Heart left ventricle (tissue), 16 donors: Measurements from ENCODE around the gene OPCML. TPM values are rescaled to one million over a fixed set of nuclear protein-coding genes. Genes with fewer than 3 reads are reported as not detected.

Source experiments
- ATAC-seq, 4 donors: fragments of 200-7000 bp; cut with Tn5 transposase; one replicate each; pipeline ENCODE4 v1.9.1; 2020 to 2022; ENCODE audit warnings: moderate library complexity in 4 of 4, mild to moderate bottlenecking in 3 of 4, moderate number of reproducible peaks in 1 of 4
- DNase-seq, 5 donors: peaks; one replicate each; pipeline ENCODE4 v3.0.0-alpha.2; 2020
- H3K27ac ChIP-seq, 12 donors: fragments of 200-600 bp; sonication (generic) in 4 of 12; one replicate each; pipeline versions ENCODE4 v1.5.0 to v1.8.0; 2016 to 2022; ENCODE audit warnings: mild to moderate bottlenecking in 2 of 12
- H3K27me3 ChIP-seq, 9 donors: fragments of 200-600 bp; sonication (generic) in 2 of 9; one replicate each; pipeline versions ENCODE4 v1.5.1 to v1.8.0; 2016 to 2022; ENCODE audit warnings: mild to moderate bottlenecking in 3 of 9
- H3K36me3 ChIP-seq, 9 donors: fragments of 200-600 bp; sonication (generic) in 2 of 9; one replicate each; pipeline versions ENCODE4 v1.5.0 to v1.8.0; 2018 to 2022; ENCODE audit warnings: mild to moderate bottlenecking in 2 of 9
- H3K4me1 ChIP-seq, 12 donors: fragments of 200-600 bp; sonication (generic) in 4 of 12; one replicate each; pipeline versions ENCODE4 v1.5.0 to v1.8.0; 2016 to 2022; ENCODE audit warnings: mild to moderate bottlenecking in 3 of 12
- H3K4me3 ChIP-seq, 12 donors: fragments of 200-600 bp; sonication (generic) in 4 of 12; one replicate each; pipeline versions ENCODE4 v1.5.0 to v1.8.0; 2017 to 2022; ENCODE audit warnings: mild to moderate bottlenecking in 9 of 12, moderate library complexity in 4 of 12
- H3K9me3 ChIP-seq, 12 donors: fragments of 200-600 bp; sonication (generic) in 4 of 12; one replicate each; pipeline versions ENCODE4 v1.5.0 to v1.8.0; 2016 to 2022; ENCODE audit warnings: mild to moderate bottlenecking in 1 of 12
- POLR2A ChIP-seq, 2 donors: fragments of 450-650 bp; IDR thresholded peaks; one replicate each; pipeline ENCODE4 v1.6.1; 2017; ENCODE audit warnings: antibody characterized with exemption in 2 of 2, mild to moderate bottlenecking in 2 of 2, moderate library complexity in 2 of 2
- WGBS, 4 donors: extraction: QIAGEN DNeasy Blood & Tissue Kit in 2 of 4; methylation state at CpG; one replicate each; pipeline versions ENCODE4 v1.1.5 to v1.1.7; 2013 to 2018; 5-methylcytosine and 5-hydroxymethylcytosine counted together
- intact Hi-C, 10 donors: fragments of 100-400 bp; cut with DNase I; formaldehyde crosslinking; loops; one replicate each; pipeline versions ENCODE4 v1.11.1 to v1.14.2; 2022
- polyA plus RNA-seq, 2 donors: library from polyadenylated mRNA; stranded (reverse); fragments of 200-250 nt; gene quantifications; one replicate each; pipeline ENCODE4 v1.2.3, GENCODE V29; 2013
- total RNA-seq, 9 donors: library from RNA; depleted of rRNA in 2 of 9; stranded (reverse); fragments of >200 nt in 2 of 9; fragmentation: NEBNext Ultra II Directional in 3 of 9; extraction: Animal tissue kit (Norgen Biotek cat#: 25700) in 3 of 9; gene quantifications; one replicate each; pipeline versions ENCODE4 v1.1.0 to v1.2.4, GENCODE V29; 2016 to 2023
- TF ChIP-seq, protein P1 (sequence below), 12 donors: fragments of 200-600 bp; sonication (generic) in 4 of 12; IDR thresholded peaks; one replicate each; pipeline versions ENCODE4 v1.5.0 to v1.8.0; 2018 to 2022; ENCODE audit warnings: antibody characterized with exemption in 12 of 12, mild to moderate bottlenecking in 5 of 12
- donor health status: ischemic (EF 13 %, LVEDD 7.1; RV severe dilation, severe dysfunction).
- donor health status: healthy with polysubstance abuse.
- donor health status: DM: no; HTN: yes; CAD: no.
- donor health status: DM: no; HTN: no; CAD: no.
- donor health status: ischemic (EF 25% LVEDD 6.9; RV normal size, moderate dysfunction).
- donor health status: ischemic (EF 25% LVEDD 5.7; RV mildly dilated, moderate dysfunction).
- donor health status: healthy.
- donor health status: DM: yes; HTN: yes; CAD: no.
- donor health status: ischemic (EF 35%, LVEDD 5.7; RV mildly dilated, moderate dysfunction).
- donor health status: nonischemic (EF 11% LVEDD 7.7; RV severe dilation, severe dysfunction).
- donor health status: DM: yes; HTN: yes; CAD: no.
- donor health status: PGD.
- donor health status: ischemic (EF 29% LVEDD 5.4; RV normal size, mild dysfunction).
- donor health status: nonischemic (EF 23%, LVEDD 6.1; RV moderate dilation, normal function).

Gene OPCML
- total and polyA plus RNA-seq, 11 donors, result 0.04 to 1.3 (median 0.23) TPM; not detected in 3

DNA sequence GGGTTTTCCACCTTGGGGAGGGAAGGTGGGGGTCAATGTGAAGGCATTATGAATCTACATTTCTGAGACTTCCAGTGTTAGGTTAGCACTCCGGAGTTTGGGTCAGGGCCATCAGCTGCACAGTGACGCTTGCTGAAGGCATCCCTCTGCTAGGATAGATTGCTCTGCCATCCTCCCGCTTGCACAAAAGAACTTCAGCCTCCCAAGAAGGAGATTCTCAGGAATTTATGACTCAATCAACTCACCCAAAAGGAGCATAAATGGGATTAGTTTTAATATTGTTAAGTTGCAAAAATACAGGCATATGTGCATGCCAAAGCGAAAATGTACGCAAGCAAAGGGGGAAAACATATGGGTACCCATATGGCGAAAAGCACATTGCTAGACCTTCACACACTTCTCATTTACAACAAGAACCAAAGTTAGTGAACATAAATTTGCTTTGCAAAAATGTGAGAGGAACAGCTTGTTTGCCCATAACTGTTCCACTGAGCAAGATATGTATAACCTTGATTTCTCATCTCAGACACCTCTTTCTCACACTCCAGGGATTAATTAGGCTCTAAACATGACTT, 1013.0 kb downstream of the OPCML start:
- DNase-seq, result no peak
- no peak for ATAC-seq
- Histone ChIP-seq H3K27ac (no peak overlapping the region), H3K27me3 (peaks cover 0 to 4% (median 0%) of the 10 kb centered on the region in 9 donors), H3K4me1 (no peaks in the 10 kb centered on the region), H3K4me3 (no peak overlapping the region), H3K9me3 (no peaks in the 10 kb centered on the region), H3K36me3 (no peaks in the 10 kb centered on the region)
- intact Hi-C loops, result no loop called here
- WGBS, 4 donors, result 76 to 85% (median 77%) methylated on average over 6 of the region's 6 CpGs
- TF ChIP-seq POLR2A (IDR thresholded peaks at IDR 0.05), result no peak
- TF ChIP-seq, protein P1, sequence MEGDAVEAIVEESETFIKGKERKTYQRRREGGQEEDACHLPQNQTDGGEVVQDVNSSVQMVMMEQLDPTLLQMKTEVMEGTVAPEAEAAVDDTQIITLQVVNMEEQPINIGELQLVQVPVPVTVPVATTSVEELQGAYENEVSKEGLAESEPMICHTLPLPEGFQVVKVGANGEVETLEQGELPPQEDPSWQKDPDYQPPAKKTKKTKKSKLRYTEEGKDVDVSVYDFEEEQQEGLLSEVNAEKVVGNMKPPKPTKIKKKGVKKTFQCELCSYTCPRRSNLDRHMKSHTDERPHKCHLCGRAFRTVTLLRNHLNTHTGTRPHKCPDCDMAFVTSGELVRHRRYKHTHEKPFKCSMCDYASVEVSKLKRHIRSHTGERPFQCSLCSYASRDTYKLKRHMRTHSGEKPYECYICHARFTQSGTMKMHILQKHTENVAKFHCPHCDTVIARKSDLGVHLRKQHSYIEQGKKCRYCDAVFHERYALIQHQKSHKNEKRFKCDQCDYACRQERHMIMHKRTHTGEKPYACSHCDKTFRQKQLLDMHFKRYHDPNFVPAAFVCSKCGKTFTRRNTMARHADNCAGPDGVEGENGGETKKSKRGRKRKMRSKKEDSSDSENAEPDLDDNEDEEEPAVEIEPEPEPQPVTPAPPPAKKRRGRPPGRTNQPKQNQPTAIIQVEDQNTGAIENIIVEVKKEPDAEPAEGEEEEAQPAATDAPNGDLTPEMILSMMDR (IDR thresholded peaks at IDR 0.05), result no peak

GRCh38 chr11:132504501-132505041, 1027.7 kb downstream of the OPCML start:
- Histone ChIP-seq H3K9me3 (peaks cover 0 to 12% (median 0%) of the 10 kb centered on the region in 12 donors), H3K4me1 (no peaks in the 10 kb centered on the region), H3K4me3 (no peak overlapping the region), H3K36me3 (no peaks in the 10 kb centered on the region), H3K27ac (no peak overlapping the region), H3K27me3 (peaks cover 0 to 6% (median 0%) of the 10 kb centered on the region in 9 donors)
- no peak for ATAC-seq
- TF ChIP-seq, protein P1 (IDR thresholded peaks at IDR 0.05), result no peak
- TF ChIP-seq POLR2A (IDR thresholded peaks at IDR 0.05), result no peak
- DNase-seq, result no peak
- WGBS, 4 donors, result 64 to 74% (median 73%) methylated on average over 8 of the region's 8 CpGs
- intact Hi-C loops, result no loop called here

DNA sequence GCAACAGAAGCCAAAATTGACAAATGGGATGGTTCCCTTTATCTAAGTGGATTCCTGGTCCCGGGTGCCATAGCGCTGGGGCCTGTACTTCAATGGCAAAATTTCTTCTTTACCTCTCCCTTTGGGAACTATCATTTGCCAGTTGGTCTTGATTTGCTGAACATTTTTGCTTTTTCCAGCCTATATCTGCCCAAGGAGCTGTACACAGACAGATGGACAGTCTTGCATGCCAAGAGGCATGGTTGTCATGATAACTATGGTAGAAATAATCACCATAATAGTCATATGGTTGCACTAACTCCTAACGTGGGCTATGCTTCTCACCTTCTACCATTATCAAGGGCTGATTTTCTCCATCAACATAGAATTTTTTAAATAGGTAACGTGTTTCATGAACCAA, 1030.9 kb downstream of the OPCML start:
- DNase-seq (no peak), ATAC-seq (no peak)
- Histone ChIP-seq H3K4me1 (no peaks in the 10 kb centered on the region), H3K27me3 (peaks cover 0 to 6% (median 0%) of the 10 kb centered on the region in 9 donors), H3K9me3 (peaks cover 0 to 4% (median 0%) of the 10 kb centered on the region in 12 donors), H3K36me3 (no peaks in the 10 kb centered on the region), H3K27ac (no peak overlapping the region), H3K4me3 (no peak overlapping the region)
- TF ChIP-seq POLR2A (IDR thresholded peaks at IDR 0.05), result no peak
- TF ChIP-seq, protein P1 (IDR thresholded peaks at IDR 0.05), result no peak
- intact Hi-C loops, result no loop called here
- WGBS, 4 donors, result 82 to 86% (median 85%) methylated on average over 4 of the region's 4 CpGs

- DNase-seq (no peak), ATAC-seq (no peak)
- Histone ChIP-seq H3K27me3 (peaks cover 0 to 6% (median 0%) of the 10 kb centered on the region in 9 donors), H3K36me3 (no peaks in the 10 kb centered on the region), H3K9me3 (peaks cover 0 to 4% (median 0%) of the 10 kb centered on the region in 12 donors), H3K4me3 (no peak overlapping the region), H3K27ac (no peak overlapping the region), H3K4me1 (no peaks in the 10 kb centered on the region)
- 39 to 63% (median 56%) methylated on average over 3 of the region's 3 CpGs for WGBS, 4 donors
- TF ChIP-seq, protein P1 (IDR thresholded peaks at IDR 0.05), result no peak
- no peak for TF ChIP-seq POLR2A (IDR thresholded peaks at IDR 0.05)
- intact Hi-C loops, result no loop called here
Observed at GRCh38 chr11:132499661-132500060, 1032.6 kb downstream of the OPCML start.
